Measurements from ENCODE around the gene TOR1B. TPM values are rescaled to one million over a fixed set of nuclear protein-coding genes. Genes with fewer than 3 reads are reported as not detected.

The TOR1B gene
- total RNA-seq, 5 donors from 2014 or later (not counting 1 experiment from before 2014, with no cell fraction given): 19.3 to 31.0 (median 26.4) TPM

DNA sequence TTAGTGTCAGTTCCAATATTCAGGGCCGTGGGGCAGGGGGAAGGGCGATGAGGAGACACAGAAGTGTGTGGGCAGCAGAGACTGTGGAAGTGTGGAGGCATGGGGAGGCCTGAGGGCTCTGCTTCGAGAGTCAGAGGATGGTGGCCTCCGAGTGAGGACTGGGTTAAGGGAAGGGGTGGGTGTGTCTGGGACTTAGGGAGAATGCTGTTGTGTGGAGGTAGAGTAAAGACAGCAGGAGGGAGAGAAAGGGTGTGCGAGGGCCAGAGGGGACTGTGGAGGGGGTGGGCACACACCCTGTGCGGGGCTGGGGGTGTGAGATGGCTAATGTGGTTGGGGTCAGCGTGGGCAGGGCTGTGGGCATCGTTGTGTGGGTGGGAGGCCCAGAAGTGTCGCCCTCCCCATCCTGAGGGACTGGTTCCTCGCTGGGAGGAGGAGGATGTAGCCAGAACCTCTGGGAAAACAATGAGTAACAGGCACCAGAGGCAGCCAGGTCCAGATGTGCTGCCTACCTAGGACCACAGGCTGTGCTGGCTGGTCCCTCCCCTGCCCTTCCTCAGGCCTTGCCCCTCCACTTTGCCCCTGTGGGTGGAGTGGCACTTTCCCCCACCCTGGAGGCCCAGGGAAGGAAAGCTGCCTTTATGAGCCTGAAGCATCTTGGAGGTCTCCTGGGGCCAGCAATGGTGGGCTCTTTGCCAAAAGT lies 36.5 kb downstream of the TOR1B start:
- peak overlapping the region; percentile 61 to 97 (median 68) for H3K4me3 Mint-ChIP-seq
- no peaks in the 10 kb centered on the region for H3K27me3 Mint-ChIP-seq
- Histone ChIP-seq H3K27ac (ENCODE audit: low read length) (peak overlapping the region; percentile 60), H3K27me3 (replicated peaks in 1 of 2; ENCODE audit: control insufficient read depth in 2 of 2, extremely low read depth in 1 of 2, insufficient read depth in 2 of 2, low read length in 1 of 2) (no peaks in the 10 kb centered on the region), H3K36me3 (ENCODE audit: control insufficient read depth in 2 of 2, extremely low read depth in 1 of 2, insufficient read depth in 1 of 2, low read length in 1 of 2) (peaks cover 5 to 7% of the 10 kb centered on the region in 2 donors), H3K9me3 (no peaks in the 10 kb centered on the region), H3K4me3 (ENCODE audit: control insufficient read depth in 1 of 2, extremely low read depth in 1 of 2, low read length in 1 of 2) (no peak overlapping the region), H3K4me1 (ENCODE audit: control insufficient read depth in 1 of 2, extremely low read depth in 1 of 2, insufficient read depth in 2 of 2, low read length in 2 of 2) (peaks cover 38 to 58% of the 10 kb centered on the region in 2 experiments)
- CTCF ChIA-PET: interaction anchor here in 1 of 2 donors (0.8 kb wide), 1 partner anchor 46 kb away, joined by 3 read pairs; no protein-coding TSS in a partner anchor
- no peaks in the 10 kb centered on the region for H3K9me3 Mint-ChIP-seq
- peak overlapping the region; percentile 91 to 94 for H3K27ac Mint-ChIP-seq
- no peak for ATAC-seq (replicated peaks in 1 of 4)
- no peak for DNase-seq
- peaks cover 63 to 72% (median 71%) of the 10 kb centered on the region in 3 donors for H3K4me1 Mint-ChIP-seq
- POLR2A ChIA-PET: no interaction called here
- H3K36me3 Mint-ChIP-seq: peaks cover 5% of the 10 kb centered on the region
- WGBS (ENCODE audit: insufficient coverage): 48% methylated on average over 7 of the region's 10 CpGs

DNA sequence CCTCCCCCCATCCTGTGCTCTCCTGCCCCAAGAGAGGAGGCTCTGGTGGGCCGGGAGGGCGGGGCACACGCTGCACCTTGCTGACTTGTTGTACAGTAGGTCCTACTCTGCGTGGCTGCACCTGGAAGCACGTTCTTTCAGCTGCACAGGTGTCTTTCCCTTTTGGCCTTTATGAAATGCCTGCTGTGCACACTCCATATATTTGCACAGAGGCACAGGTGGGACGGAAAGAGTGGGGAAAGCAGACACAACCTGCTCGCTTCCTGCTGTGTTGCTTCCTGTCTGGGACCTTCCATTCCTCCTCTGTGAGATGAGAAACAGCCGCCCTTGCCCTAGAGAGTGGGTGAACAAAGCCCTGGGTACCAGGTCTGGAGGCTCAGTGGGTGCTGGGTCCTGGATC lies 37.0 kb downstream of the TOR1B start:
- DNase-seq (peak in 8 of 35 experiments; percentile 9 to 41 (median 14)), ATAC-seq (replicated peaks in 1 of 4) (no peak)
- Histone ChIP-seq H3K4me3 (ENCODE audit: control insufficient read depth in 1 of 2, extremely low read depth in 1 of 2, low read length in 1 of 2) (no peak overlapping the region), H3K27me3 (replicated peaks in 1 of 2; ENCODE audit: control insufficient read depth in 2 of 2, extremely low read depth in 1 of 2, insufficient read depth in 2 of 2, low read length in 1 of 2) (no peaks in the 10 kb centered on the region), H3K9me3 (no peaks in the 10 kb centered on the region), H3K4me1 (ENCODE audit: control insufficient read depth in 1 of 2, extremely low read depth in 1 of 2, insufficient read depth in 2 of 2, low read length in 2 of 2) (peaks cover 41 to 60% of the 10 kb centered on the region in 2 experiments), H3K27ac (ENCODE audit: low read length) (peak overlapping the region; percentile 60), H3K36me3 (ENCODE audit: control insufficient read depth in 2 of 2, extremely low read depth in 1 of 2, insufficient read depth in 1 of 2, low read length in 1 of 2) (peaks cover 5 to 7% of the 10 kb centered on the region in 2 donors)
- H3K9me3 Mint-ChIP-seq: no peaks in the 10 kb centered on the region
- no peaks in the 10 kb centered on the region for H3K27me3 Mint-ChIP-seq
- 34% methylated on average over 6 of the region's 8 CpGs for WGBS (ENCODE audit: insufficient coverage)
- ChIA-PET POLR2A (no interaction called here), CTCF (no interaction called here)
- peaks cover 5% of the 10 kb centered on the region for H3K36me3 Mint-ChIP-seq
- peak overlapping the region; percentile 25 to 97 (median 31) for H3K4me3 Mint-ChIP-seq
- H3K27ac Mint-ChIP-seq: peak overlapping the region; percentile 84 to 86
- H3K4me1 Mint-ChIP-seq: peaks cover 65 to 70% (median 67%) of the 10 kb centered on the region in 3 donors

DNA sequence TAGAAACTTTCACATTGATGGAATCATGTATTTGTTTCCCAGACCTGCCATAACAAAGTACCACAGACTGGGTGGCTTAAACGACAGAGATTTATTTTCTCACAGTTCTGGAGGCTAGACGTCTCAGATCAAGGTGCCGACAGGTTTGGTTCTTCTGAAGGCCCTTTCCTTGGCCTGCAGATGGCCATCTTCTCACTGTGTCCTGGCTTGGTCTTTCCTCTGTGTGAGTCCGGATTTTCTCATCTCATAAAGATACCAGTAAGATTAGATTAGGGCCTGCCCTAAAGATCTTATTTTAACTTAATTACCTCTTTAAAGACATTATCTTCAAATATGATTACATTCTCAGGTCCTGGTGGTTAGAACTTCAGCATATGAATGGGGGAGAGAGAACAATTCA lies 38.1 kb downstream of the TOR1B start:
- Histone ChIP-seq H3K4me1 (ENCODE audit: control insufficient read depth in 1 of 2, extremely low read depth in 1 of 2, insufficient read depth in 2 of 2, low read length in 2 of 2) (peaks cover 45 to 60% of the 10 kb centered on the region in 2 experiments), H3K27me3 (replicated peaks in 1 of 2; ENCODE audit: control insufficient read depth in 2 of 2, extremely low read depth in 1 of 2, insufficient read depth in 2 of 2, low read length in 1 of 2) (no peaks in the 10 kb centered on the region), H3K4me3 (ENCODE audit: control insufficient read depth in 1 of 2, extremely low read depth in 1 of 2, low read length in 1 of 2) (no peak overlapping the region), H3K36me3 (ENCODE audit: control insufficient read depth in 2 of 2, extremely low read depth in 1 of 2, insufficient read depth in 1 of 2, low read length in 1 of 2) (peaks cover 5 to 7% of the 10 kb centered on the region in 2 donors), H3K27ac (ENCODE audit: low read length) (no peak overlapping the region), H3K9me3 (no peaks in the 10 kb centered on the region)
- Mint-ChIP-seq H3K36me3 (peaks cover 5% of the 10 kb centered on the region), H3K9me3 (no peaks in the 10 kb centered on the region), H3K4me3 (peak overlapping the region in 1 of 3 donors; percentile 97), H3K27me3 (no peaks in the 10 kb centered on the region), H3K27ac (peak overlapping the region; percentile 76 to 86), H3K4me1 (peaks cover 70 to 74% (median 72%) of the 10 kb centered on the region in 3 donors)
- DNase-seq (no peak), ATAC-seq (replicated peaks in 1 of 4) (no peak)
- ChIA-PET CTCF (interaction anchor here in 1 of 2 donors (0.5 kb wide), 1 partner anchor 83 kb away, joined by 4 read pairs; no protein-coding TSS in a partner anchor), POLR2A (no interaction called here)
- WGBS (ENCODE audit: insufficient coverage): no CpG with 5 or more reads among the region's 4 CpGs

DNA sequence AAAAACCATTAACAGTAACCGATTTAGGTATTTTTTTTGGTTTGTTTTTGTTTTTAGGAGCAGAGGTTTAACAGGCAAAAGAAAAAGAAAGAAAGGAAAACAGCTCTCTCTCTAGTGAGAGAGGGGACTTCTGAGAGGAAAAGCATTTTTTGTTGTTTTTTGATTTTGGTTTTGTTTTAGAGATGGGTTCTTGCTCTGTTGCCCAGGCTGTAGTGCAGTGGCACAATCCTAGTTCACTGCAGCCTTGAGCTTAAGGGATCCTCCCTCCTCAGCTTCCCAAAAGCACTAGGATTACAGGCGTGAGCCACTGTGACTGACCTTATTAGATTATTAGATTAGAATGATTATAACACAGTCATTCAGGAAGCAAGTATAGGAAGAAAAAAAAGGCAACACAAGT lies 42.4 kb downstream of the TOR1B start:
- Histone ChIP-seq H3K4me1 (ENCODE audit: control insufficient read depth in 1 of 2, extremely low read depth in 1 of 2, insufficient read depth in 2 of 2, low read length in 2 of 2) (peaks cover 19 to 27% of the 10 kb centered on the region in 2 experiments), H3K27me3 (replicated peaks in 1 of 2; ENCODE audit: control insufficient read depth in 2 of 2, extremely low read depth in 1 of 2, insufficient read depth in 2 of 2, low read length in 1 of 2) (no peaks in the 10 kb centered on the region), H3K4me3 (ENCODE audit: control insufficient read depth in 1 of 2, extremely low read depth in 1 of 2, low read length in 1 of 2) (no peak overlapping the region), H3K27ac (ENCODE audit: low read length) (peak overlapping the region; percentile 37), H3K9me3 (no peaks in the 10 kb centered on the region), H3K36me3 (ENCODE audit: control insufficient read depth in 2 of 2, extremely low read depth in 1 of 2, insufficient read depth in 1 of 2, low read length in 1 of 2) (peaks cover 5 to 14% of the 10 kb centered on the region in 2 donors)
- no peaks in the 10 kb centered on the region for H3K27me3 Mint-ChIP-seq
- H3K4me1 Mint-ChIP-seq: peaks cover 37 to 48% (median 47%) of the 10 kb centered on the region in 3 donors
- H3K36me3 Mint-ChIP-seq: peaks cover 8% of the 10 kb centered on the region
- CTCF ChIA-PET: interaction anchor here in 1 of 2 donors (0.6 to 1.0 kb wide), 2 partner anchors 8 to 391 kb away, joined by 3 to 5 read pairs; no protein-coding TSS in a partner anchor
- H3K9me3 Mint-ChIP-seq: no peaks in the 10 kb centered on the region
- H3K27ac Mint-ChIP-seq: peak overlapping the region; percentile 90 to 94
- POLR2A ChIA-PET: no interaction called here
- DNase-seq (no peak), ATAC-seq (replicated peaks in 1 of 4) (peak in 2 of 4 experiments; percentile 23 to 54)
- no CpG with 5 or more reads among the region's 2 CpGs for WGBS (ENCODE audit: insufficient coverage)
- peak overlapping the region in 1 of 3 donors; percentile 44 for H3K4me3 Mint-ChIP-seq

DNA sequence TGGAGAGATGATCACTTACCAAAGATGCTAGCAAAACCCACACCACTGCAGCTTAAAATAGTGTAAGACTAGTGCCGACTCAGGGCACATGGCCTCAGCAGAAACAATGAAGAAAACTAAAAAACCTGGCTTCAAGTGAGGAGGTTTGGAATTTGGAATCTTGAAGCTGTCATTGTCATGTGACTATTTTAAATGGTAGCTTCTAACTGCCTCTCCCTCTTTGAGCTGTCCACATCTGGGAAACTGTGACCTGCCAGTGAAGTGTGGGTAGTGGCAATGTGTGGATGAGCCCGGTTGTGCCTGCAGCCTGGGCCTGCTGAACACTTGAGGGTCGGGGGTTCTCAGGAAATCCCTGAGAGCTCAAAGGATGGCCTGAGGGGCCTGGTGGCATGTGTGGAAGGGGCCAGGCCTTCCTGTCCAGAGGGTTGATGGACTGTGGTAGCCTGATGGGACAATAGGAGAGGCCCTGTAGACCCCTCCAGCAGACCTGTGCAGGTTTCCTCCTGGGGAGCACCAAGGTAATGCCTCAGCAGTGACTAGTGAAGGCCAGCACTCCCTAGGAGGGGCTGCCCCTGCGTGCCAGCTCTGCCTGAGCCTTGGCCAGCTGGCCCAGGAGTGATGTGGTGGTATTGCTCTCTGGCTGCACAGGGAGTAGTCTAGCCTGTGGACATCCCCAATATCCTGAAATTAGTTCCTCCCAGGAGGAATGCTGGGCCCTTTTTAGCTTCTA lies 45.9 kb downstream of the TOR1B start:
- ATAC-seq (replicated peaks in 1 of 4) (no peak), DNase-seq (no peak)
- WGBS (ENCODE audit: insufficient coverage): 83% methylated on average over 2 of the region's 4 CpGs
- Histone ChIP-seq H3K36me3 (ENCODE audit: control insufficient read depth in 2 of 2, extremely low read depth in 1 of 2, insufficient read depth in 1 of 2, low read length in 1 of 2) (peaks cover 9 to 41% of the 10 kb centered on the region in 2 donors), H3K4me3 (ENCODE audit: control insufficient read depth in 1 of 2, extremely low read depth in 1 of 2, low read length in 1 of 2) (no peak overlapping the region), H3K4me1 (ENCODE audit: control insufficient read depth in 1 of 2, extremely low read depth in 1 of 2, insufficient read depth in 2 of 2, low read length in 2 of 2) (peaks cover 15 to 22% of the 10 kb centered on the region in 2 experiments), H3K27ac (ENCODE audit: low read length) (no peak overlapping the region), H3K9me3 (no peaks in the 10 kb centered on the region), H3K27me3 (replicated peaks in 1 of 2; ENCODE audit: control insufficient read depth in 2 of 2, extremely low read depth in 1 of 2, insufficient read depth in 2 of 2, low read length in 1 of 2) (no peaks in the 10 kb centered on the region)
- no peaks in the 10 kb centered on the region for H3K27me3 Mint-ChIP-seq
- H3K9me3 Mint-ChIP-seq: no peaks in the 10 kb centered on the region
- CTCF ChIA-PET: interaction anchor here (0.6 to 1.0 kb wide), 2 partner anchors 85 to 719 kb away, joined by 4 to 5 read pairs; no protein-coding TSS in a partner anchor
- peaks cover 30% of the 10 kb centered on the region for H3K36me3 Mint-ChIP-seq
- peak overlapping the region in 1 of 2 donors; percentile 44 for H3K27ac Mint-ChIP-seq
- POLR2A ChIA-PET: interaction anchor here in 1 of 2 donors (0.6 kb wide), 1 partner anchor 435 kb away, joined by 4 read pairs; no protein-coding TSS in a partner anchor
- no peak overlapping the region for H3K4me3 Mint-ChIP-seq
- H3K4me1 Mint-ChIP-seq: peaks cover 32 to 50% (median 40%) of the 10 kb centered on the region in 3 donors

DNA sequence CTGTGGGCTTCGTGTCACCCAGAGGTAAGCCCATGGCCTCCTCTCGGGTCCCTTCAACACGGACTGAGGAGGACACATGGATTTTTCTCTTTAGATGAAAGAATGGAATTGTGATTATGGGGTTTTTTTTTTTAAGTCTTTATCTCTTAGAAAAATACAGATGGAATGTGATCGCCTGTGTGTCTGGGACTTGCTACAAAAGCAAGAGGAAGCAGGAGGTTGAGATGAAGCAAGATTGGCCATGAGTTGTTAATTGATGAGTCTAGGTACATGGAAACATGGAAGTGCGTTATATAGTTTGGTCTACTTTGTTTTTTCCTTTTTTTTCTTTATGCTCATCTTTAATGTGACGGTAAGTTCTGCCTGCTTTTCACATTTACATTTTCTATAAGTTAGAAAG lies 46.9 kb downstream of the TOR1B start:
- H3K4me1 Mint-ChIP-seq: peaks cover 42 to 57% (median 47%) of the 10 kb centered on the region in 3 donors

More for the DNA sequence above, 46.9 kb downstream of the TOR1B start:
- 100% methylated on average over 2 of the region's 6 CpGs for WGBS (ENCODE audit: insufficient coverage)
- no peak for ATAC-seq (replicated peaks in 1 of 4)
- H3K9me3 Mint-ChIP-seq: no peaks in the 10 kb centered on the region
- Histone ChIP-seq H3K27ac (ENCODE audit: low read length) (no peak overlapping the region), H3K4me1 (ENCODE audit: control insufficient read depth in 1 of 2, extremely low read depth in 1 of 2, insufficient read depth in 2 of 2, low read length in 2 of 2) (peaks cover 22 to 24% of the 10 kb centered on the region in 2 experiments), H3K4me3 (ENCODE audit: control insufficient read depth in 1 of 2, extremely low read depth in 1 of 2, low read length in 1 of 2) (no peak overlapping the region), H3K9me3 (no peaks in the 10 kb centered on the region), H3K27me3 (replicated peaks in 1 of 2; ENCODE audit: control insufficient read depth in 2 of 2, extremely low read depth in 1 of 2, insufficient read depth in 2 of 2, low read length in 1 of 2) (no peaks in the 10 kb centered on the region), H3K36me3 (ENCODE audit: control insufficient read depth in 2 of 2, extremely low read depth in 1 of 2, insufficient read depth in 1 of 2, low read length in 1 of 2) (peaks cover 9 to 50% of the 10 kb centered on the region in 2 donors)
- no peaks in the 10 kb centered on the region for H3K27me3 Mint-ChIP-seq
- peaks cover 40% of the 10 kb centered on the region for H3K36me3 Mint-ChIP-seq
- ChIA-PET POLR2A (no interaction called here), CTCF (no interaction called here)
- no peak for DNase-seq
- no peak overlapping the region for H3K4me3 Mint-ChIP-seq
- H3K27ac Mint-ChIP-seq: peak overlapping the region in 1 of 2 donors; percentile 28
